Nephron (organoid): Measurements from ENCODE around the gene PPP1R2C.

Experiments
- H3K27ac Mint-ChIP-seq, 3 experiments: 2 replicates each; pipeline ENCODE4 v1.8.0; 2020; ENCODE audit warnings: mixed read lengths in 3 of 3, mild to moderate bottlenecking in 2 of 3, moderate library complexity in 1 of 3
- H3K27me3 Mint-ChIP-seq: 2 replicates; pipeline ENCODE4 v1.8.0; 2021; ENCODE audit warnings: low read depth, mild to moderate bottlenecking, moderate library complexity, mixed read lengths
- H3K36me3 Mint-ChIP-seq: 2 replicates; pipeline ENCODE4 v1.8.0; 2020; ENCODE audit warnings: low read depth, mixed read lengths
- H3K4me1 Mint-ChIP-seq: 2 replicates; pipeline ENCODE4 v1.8.0; 2020; ENCODE audit warnings: mixed read lengths
- H3K4me3 Mint-ChIP-seq, 3 experiments: 2 replicates each; pipeline ENCODE4 v1.8.0; 2020; ENCODE audit warnings: mild to moderate bottlenecking in 3 of 3, mixed read lengths in 3 of 3, moderate library complexity in 2 of 3
- H3K9me3 Mint-ChIP-seq: 2 replicates; pipeline ENCODE4 v1.8.0; 2020; ENCODE audit warnings: mixed read lengths
- TF ChIP-seq, protein P1 (sequence below), 3 experiments: fragments of 200-600 bp; sonication (generic); IDR thresholded peaks; one replicate each; pipeline ENCODE4 v1.5.0; 2021; ENCODE audit warnings: antibody characterized with exemption in 3 of 3; ENCODE audit not compliant: unreplicated experiment in 3 of 3

Gene PPP1R2C

DNA sequence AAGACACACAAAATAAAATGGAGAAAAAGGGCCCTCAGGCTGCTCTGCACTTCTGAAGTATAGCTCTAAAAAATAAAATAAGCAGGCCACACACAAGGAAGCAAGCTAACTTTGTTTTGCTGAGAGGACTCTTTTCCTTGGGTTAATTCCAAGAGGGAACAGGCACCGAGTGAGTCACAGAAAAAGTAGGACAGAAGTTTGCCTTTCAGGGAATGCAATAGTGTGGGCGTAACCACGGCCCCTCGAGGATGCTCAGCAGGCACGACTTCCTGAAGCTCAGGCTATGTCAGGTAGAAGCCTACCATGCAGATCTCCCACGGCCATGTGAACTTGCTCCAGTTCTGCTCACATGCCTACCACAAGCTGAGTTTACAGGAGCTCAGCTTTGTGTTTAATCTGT lies 22.1 kb downstream of the PPP1R2C start:
- H3K9me3 Mint-ChIP-seq = no peaks in the 10 kb centered on the region
- H3K36me3 Mint-ChIP-seq = no peaks in the 10 kb centered on the region
- H3K4me3 Mint-ChIP-seq = no peak overlapping the region
- TF ChIP-seq, protein P1, sequence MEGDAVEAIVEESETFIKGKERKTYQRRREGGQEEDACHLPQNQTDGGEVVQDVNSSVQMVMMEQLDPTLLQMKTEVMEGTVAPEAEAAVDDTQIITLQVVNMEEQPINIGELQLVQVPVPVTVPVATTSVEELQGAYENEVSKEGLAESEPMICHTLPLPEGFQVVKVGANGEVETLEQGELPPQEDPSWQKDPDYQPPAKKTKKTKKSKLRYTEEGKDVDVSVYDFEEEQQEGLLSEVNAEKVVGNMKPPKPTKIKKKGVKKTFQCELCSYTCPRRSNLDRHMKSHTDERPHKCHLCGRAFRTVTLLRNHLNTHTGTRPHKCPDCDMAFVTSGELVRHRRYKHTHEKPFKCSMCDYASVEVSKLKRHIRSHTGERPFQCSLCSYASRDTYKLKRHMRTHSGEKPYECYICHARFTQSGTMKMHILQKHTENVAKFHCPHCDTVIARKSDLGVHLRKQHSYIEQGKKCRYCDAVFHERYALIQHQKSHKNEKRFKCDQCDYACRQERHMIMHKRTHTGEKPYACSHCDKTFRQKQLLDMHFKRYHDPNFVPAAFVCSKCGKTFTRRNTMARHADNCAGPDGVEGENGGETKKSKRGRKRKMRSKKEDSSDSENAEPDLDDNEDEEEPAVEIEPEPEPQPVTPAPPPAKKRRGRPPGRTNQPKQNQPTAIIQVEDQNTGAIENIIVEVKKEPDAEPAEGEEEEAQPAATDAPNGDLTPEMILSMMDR (IDR thresholded peaks at IDR 0.05; ENCODE audit: unreplicated experiment in 3 of 3) = no peak
- H3K4me1 Mint-ChIP-seq = peaks cover 12% of the 10 kb centered on the region
- H3K27ac Mint-ChIP-seq = peak overlapping the region in 1 of 3 experiments; percentile 11
- no peaks in the 10 kb centered on the region for H3K27me3 Mint-ChIP-seq

DNA sequence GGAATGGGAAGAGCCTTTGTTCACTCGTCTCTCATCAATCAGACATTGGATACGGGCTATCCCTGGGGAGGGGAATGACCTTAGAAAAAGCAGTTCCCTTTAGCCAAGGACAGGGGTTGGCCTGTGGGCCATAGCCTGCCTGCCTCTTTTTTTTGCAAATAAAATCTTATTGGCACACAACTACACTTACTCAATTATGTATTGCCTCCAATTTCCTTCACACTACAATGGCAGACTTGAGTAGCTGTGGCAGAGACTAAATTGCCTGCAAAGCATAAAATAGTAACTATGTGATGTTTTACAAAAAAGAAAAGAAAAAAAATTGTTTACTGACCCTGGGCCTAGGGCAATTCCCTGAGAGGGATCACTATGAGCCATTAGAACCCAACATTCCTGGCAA lies 23.4 kb downstream of the PPP1R2C start:
- Mint-ChIP-seq H3K4me1 (peaks cover 12% of the 10 kb centered on the region), H3K27me3 (no peaks in the 10 kb centered on the region), H3K36me3 (no peaks in the 10 kb centered on the region), H3K27ac (no peak overlapping the region), H3K9me3 (no peaks in the 10 kb centered on the region), H3K4me3 (no peak overlapping the region)
- TF ChIP-seq, protein P1 (IDR thresholded peaks at IDR 0.05; ENCODE audit: unreplicated experiment in 3 of 3) = no peak

DNA sequence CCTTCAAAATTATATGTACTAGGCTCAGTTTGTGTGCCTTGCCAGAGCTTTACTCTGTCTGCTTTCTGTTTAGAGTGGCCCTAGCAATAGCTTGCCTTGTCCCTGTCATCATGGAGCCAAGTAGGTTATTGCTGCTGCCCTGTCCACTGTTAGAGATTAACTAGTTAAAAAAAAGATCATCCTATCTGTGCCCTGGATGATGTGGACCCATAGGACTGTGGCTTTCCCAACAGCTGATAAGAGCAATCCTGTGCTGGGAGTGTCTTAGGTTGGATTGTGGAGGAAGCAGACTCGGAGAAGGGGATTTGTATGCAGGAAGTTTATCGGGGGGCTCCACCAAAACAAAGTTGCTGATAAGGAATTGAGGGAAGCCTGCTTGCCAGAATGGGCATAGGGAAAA lies 23.8 kb downstream of the PPP1R2C start:
- Mint-ChIP-seq H3K4me1 (peaks cover 12% of the 10 kb centered on the region), H3K27ac (no peak overlapping the region), H3K4me3 (no peak overlapping the region), H3K36me3 (no peaks in the 10 kb centered on the region), H3K9me3 (no peaks in the 10 kb centered on the region), H3K27me3 (no peaks in the 10 kb centered on the region)
- TF ChIP-seq, protein P1 (IDR thresholded peaks at IDR 0.05; ENCODE audit: unreplicated experiment in 3 of 3) = no peak

DNA sequence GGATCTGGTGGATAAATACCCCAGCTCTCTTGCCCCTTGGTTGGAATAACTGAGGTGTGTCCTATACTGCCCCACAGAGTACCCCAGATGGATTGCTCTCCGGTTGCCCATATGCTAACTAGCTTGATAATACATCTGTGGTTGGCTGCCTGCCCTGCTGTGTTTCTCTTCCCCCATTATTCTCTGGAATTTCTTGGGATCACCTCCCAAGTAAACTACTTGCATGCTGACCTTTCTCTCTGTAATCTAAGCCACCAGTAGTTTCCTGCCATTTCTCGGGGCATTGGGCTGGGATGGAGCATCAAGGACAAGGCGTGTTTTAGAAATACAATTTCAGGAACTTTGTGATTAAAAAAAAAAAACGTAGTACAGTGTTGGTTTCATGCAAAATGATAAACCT lies 25.2 kb downstream of the PPP1R2C start:
- Mint-ChIP-seq H3K36me3 (no peaks in the 10 kb centered on the region), H3K4me3 (no peak overlapping the region), H3K27ac (peak overlapping the region in 1 of 3 experiments; percentile 10)

DNA sequence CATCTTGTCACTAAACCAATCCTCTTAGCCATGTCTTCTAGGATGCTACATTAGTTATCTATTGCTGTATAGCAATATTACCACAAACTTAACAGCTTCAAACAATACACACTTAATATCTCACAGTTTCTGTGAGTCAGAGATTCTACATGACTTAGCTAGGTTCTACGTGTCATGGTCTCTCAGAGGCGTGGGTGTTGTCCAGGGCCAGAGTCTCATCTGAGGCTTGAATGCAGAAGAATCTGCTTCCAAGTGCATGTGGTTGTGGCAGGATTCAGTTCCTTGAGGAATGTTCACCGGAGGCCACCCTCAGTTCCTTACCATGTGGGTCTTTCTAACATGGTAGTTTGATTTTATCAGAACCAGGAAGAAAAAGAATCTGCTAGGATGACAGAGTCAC lies 26.4 kb downstream of the PPP1R2C start:
- H3K27ac Mint-ChIP-seq = no peak overlapping the region
- H3K27me3 Mint-ChIP-seq = no peaks in the 10 kb centered on the region
- no peaks in the 10 kb centered on the region for H3K36me3 Mint-ChIP-seq
- H3K4me1 Mint-ChIP-seq = peaks cover 12% of the 10 kb centered on the region
- H3K4me3 Mint-ChIP-seq = no peak overlapping the region
- no peaks in the 10 kb centered on the region for H3K9me3 Mint-ChIP-seq
- TF ChIP-seq, protein P1 (IDR thresholded peaks at IDR 0.05; ENCODE audit: unreplicated experiment in 3 of 3) = no peak

More for the DNA sequence above, 25.2 kb downstream of the PPP1R2C start:
- no peaks in the 10 kb centered on the region for H3K9me3 Mint-ChIP-seq
- H3K27me3 Mint-ChIP-seq = no peaks in the 10 kb centered on the region
- peaks cover 12% of the 10 kb centered on the region for H3K4me1 Mint-ChIP-seq
- TF ChIP-seq, protein P1 (IDR thresholded peaks at IDR 0.05; ENCODE audit: unreplicated experiment in 3 of 3) = no peak

DNA sequence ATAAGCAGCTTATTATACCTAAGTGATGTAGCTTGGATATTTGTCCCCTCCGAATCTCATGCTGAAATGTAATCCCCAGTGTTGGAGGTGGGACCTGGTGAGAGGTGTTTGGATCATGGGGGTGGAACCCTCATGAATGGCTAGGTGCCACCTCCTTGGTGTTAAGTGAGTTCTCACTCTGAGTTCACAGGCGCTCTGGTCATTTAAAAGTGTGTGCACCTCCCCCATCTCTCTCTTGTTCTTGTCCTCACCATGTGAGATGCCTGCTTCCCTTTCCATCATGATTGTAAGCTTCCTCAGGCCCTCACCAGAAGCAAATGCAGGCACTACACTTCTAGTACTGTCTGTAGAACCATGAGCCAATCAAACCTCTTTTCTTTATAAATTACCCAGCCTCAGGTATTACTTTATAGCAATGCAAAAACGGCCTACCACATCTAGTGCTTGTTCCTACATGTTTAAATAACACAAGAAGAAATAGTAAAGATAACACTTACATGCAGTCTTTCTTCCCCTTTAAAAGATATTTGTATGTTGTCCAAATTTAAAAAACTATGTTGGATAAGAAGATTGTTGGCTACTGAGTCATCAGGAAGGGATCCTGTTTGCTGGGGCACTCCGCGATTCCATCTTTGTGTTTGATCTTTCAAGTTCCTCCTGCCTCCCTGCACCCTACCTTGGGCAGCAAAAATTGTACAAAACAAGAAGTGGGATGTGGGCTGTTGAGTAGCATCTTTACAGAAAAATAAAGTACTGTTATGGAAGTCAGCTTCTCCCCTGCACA lies 29.7 kb downstream of the PPP1R2C start:
- Mint-ChIP-seq H3K4me3 (no peak overlapping the region), H3K4me1 (peaks cover 8% of the 10 kb centered on the region), H3K27ac (no peak overlapping the region), H3K36me3 (no peaks in the 10 kb centered on the region), H3K27me3 (no peaks in the 10 kb centered on the region), H3K9me3 (no peaks in the 10 kb centered on the region)
- TF ChIP-seq, protein P1 (IDR thresholded peaks at IDR 0.05; ENCODE audit: unreplicated experiment in 3 of 3) = no peak
